ENCODE measurements around the gene SLC6A5.

The SLC6A5 gene

GRCh38 chr11:20583201-20583600 is 16.2 kb upstream of the SLC6A5 start:
- Histone ChIP-seq H3K36me3 (ENCODE audit: insufficient read depth, low read length) (no peaks in the 10 kb centered on the region), H3K9ac (ENCODE audit: low read depth, low read length) (no peak overlapping the region), H3K4me2 (ENCODE audit: insufficient read depth, low read length) (no peak overlapping the region), H2AFZ (ENCODE audit: low read depth, low read length) (no peak overlapping the region), H3K4me1 (ENCODE audit: insufficient read depth, low read length) (no peaks in the 10 kb centered on the region), H3K79me2 (ENCODE audit: insufficient read depth, low read length) (no peaks in the 10 kb centered on the region), H3K9me3 (ENCODE audit: insufficient read depth, low read length, severe bottlenecking) (no peaks in the 10 kb centered on the region), H4K20me1 (ENCODE audit: insufficient read depth, low read length) (no peaks in the 10 kb centered on the region), H3K4me3 (ENCODE audit: low read depth in 1 of 2, low read length in 2 of 2) (no peak overlapping the region), H3K27me3 (ENCODE audit: insufficient read depth, low read length, poor library complexity) (no peaks in the 10 kb centered on the region), H3K27ac (ENCODE audit: low read length) (no peak overlapping the region)
- DNase-seq = no peak
- TF ChIP-seq EZH2 (IDR thresholded peaks at IDR 0.05; ENCODE audit: borderline replicate concordance, low read depth, low read length, severe bottlenecking) = no peak
- TF ChIP-seq CTCF (IDR thresholded peaks at IDR 0.05; ENCODE audit: borderline replicate concordance, extremely low read depth, low read length, poor library complexity, severe bottlenecking) = no peak
- ATAC-seq (ENCODE audit: insufficient read depth, low read depth) = no peak

GRCh38 chr11:20584093-20584774 is 15.2 kb upstream of the SLC6A5 start:
- no peak for TF ChIP-seq EZH2 (IDR thresholded peaks at IDR 0.05; ENCODE audit: borderline replicate concordance, low read depth, low read length, severe bottlenecking)
- no peaks in the 10 kb centered on the region for H3K9me3 ChIP-seq (ENCODE audit: insufficient read depth, low read length, severe bottlenecking)
- DNase-seq = no peak
- H3K36me3 ChIP-seq (ENCODE audit: insufficient read depth, low read length) = no peaks in the 10 kb centered on the region
- no peaks in the 10 kb centered on the region for H3K4me1 ChIP-seq (ENCODE audit: insufficient read depth, low read length)
- no peak overlapping the region for H3K9ac ChIP-seq (ENCODE audit: low read depth, low read length)
- H3K79me2 ChIP-seq (ENCODE audit: insufficient read depth, low read length) = no peaks in the 10 kb centered on the region
- no peak overlapping the region for H2AFZ ChIP-seq (ENCODE audit: low read depth, low read length)
- H3K4me3 ChIP-seq (ENCODE audit: low read depth in 1 of 2, low read length in 2 of 2) = no peak overlapping the region
- no peaks in the 10 kb centered on the region for H3K27me3 ChIP-seq (ENCODE audit: insufficient read depth, low read length, poor library complexity)
- H3K27ac ChIP-seq (ENCODE audit: low read length) = no peak overlapping the region
- no peaks in the 10 kb centered on the region for H4K20me1 ChIP-seq (ENCODE audit: insufficient read depth, low read length)
- no peak overlapping the region for H3K4me2 ChIP-seq (ENCODE audit: insufficient read depth, low read length)
- ATAC-seq (ENCODE audit: insufficient read depth, low read depth) = no peak

- Histone ChIP-seq H3K79me2 (ENCODE audit: insufficient read depth, low read length) (no peaks in the 10 kb centered on the region), H3K9me3 (ENCODE audit: insufficient read depth, low read length, severe bottlenecking) (no peaks in the 10 kb centered on the region), H3K36me3 (ENCODE audit: insufficient read depth, low read length) (no peaks in the 10 kb centered on the region), H4K20me1 (ENCODE audit: insufficient read depth, low read length) (no peaks in the 10 kb centered on the region), H3K27me3 (ENCODE audit: insufficient read depth, low read length, poor library complexity) (no peaks in the 10 kb centered on the region), H3K4me1 (ENCODE audit: insufficient read depth, low read length) (no peaks in the 10 kb centered on the region), H3K27ac (ENCODE audit: low read length) (no peak overlapping the region), H2AFZ (ENCODE audit: low read depth, low read length) (no peak overlapping the region), H3K9ac (ENCODE audit: low read depth, low read length) (no peak overlapping the region), H3K4me3 (ENCODE audit: low read depth in 1 of 2, low read length in 2 of 2) (no peak overlapping the region), H3K4me2 (ENCODE audit: insufficient read depth, low read length) (no peak overlapping the region)
- ATAC-seq (ENCODE audit: insufficient read depth, low read depth) = no peak
- DNase-seq = no peak
- TF ChIP-seq EZH2 (IDR thresholded peaks at IDR 0.05; ENCODE audit: borderline replicate concordance, low read depth, low read length, severe bottlenecking) (no peak), CTCF (IDR thresholded peaks at IDR 0.05; ENCODE audit: borderline replicate concordance, extremely low read depth, low read length, poor library complexity, severe bottlenecking) (no peak)
These were observed 9.6 kb upstream of the SLC6A5 start for GRCh38 chr11:20589796-20590195.

GRCh38 chr11:20590381-20590780 is 9.0 kb upstream of the SLC6A5 start:
- H3K36me3 ChIP-seq (ENCODE audit: insufficient read depth, low read length) = no peaks in the 10 kb centered on the region
- DNase-seq = no peak
- H3K9me3 ChIP-seq (ENCODE audit: insufficient read depth, low read length, severe bottlenecking) = no peaks in the 10 kb centered on the region
- H3K9ac ChIP-seq (ENCODE audit: low read depth, low read length) = no peak overlapping the region
- TF ChIP-seq CTCF (IDR thresholded peaks at IDR 0.05; ENCODE audit: borderline replicate concordance, extremely low read depth, low read length, poor library complexity, severe bottlenecking) (no peak), EZH2 (IDR thresholded peaks at IDR 0.05; ENCODE audit: borderline replicate concordance, low read depth, low read length, severe bottlenecking) (no peak)
- H3K4me3 ChIP-seq (ENCODE audit: low read depth in 1 of 2, low read length in 2 of 2) = no peak overlapping the region
- H3K4me1 ChIP-seq (ENCODE audit: insufficient read depth, low read length) = no peaks in the 10 kb centered on the region
- H2AFZ ChIP-seq (ENCODE audit: low read depth, low read length) = no peak overlapping the region
- no peak overlapping the region for H3K4me2 ChIP-seq (ENCODE audit: insufficient read depth, low read length)
- H4K20me1 ChIP-seq (ENCODE audit: insufficient read depth, low read length) = no peaks in the 10 kb centered on the region
- ATAC-seq (ENCODE audit: insufficient read depth, low read depth) = no peak
- H3K79me2 ChIP-seq (ENCODE audit: insufficient read depth, low read length) = no peaks in the 10 kb centered on the region
- H3K27ac ChIP-seq (ENCODE audit: low read length) = no peak overlapping the region
- H3K27me3 ChIP-seq (ENCODE audit: insufficient read depth, low read length, poor library complexity) = no peaks in the 10 kb centered on the region
